ENCODE measurements around the gene SMARCC1. TPM values are rescaled to one million over a fixed set of nuclear protein-coding genes. Genes with fewer than 3 reads are reported as not detected.

SMARCC1 gene
- total and polyA plus RNA-seq, 4 experiments from 2014 or later, result 29.5 to 101 (median 72.7) TPM

GRCh38 chr3:47681016-47681415 is 100.7 kb downstream of the SMARCC1 start:
- ChIA-PET CTCF (ENCODE audit: partially characterized antibody) (no interaction called here), POLR2A (ENCODE audit: partially characterized antibody) (no interaction called here)
- Histone ChIP-seq H3K4me3 (ENCODE audit: low read length in 2 of 2) (no peak overlapping the region), H3K4me1 (ENCODE audit: insufficient read depth, low read length) (no peaks in the 10 kb centered on the region), H3K9me3 (ENCODE audit: control insufficient read depth in 1 of 2, low read length in 2 of 2) (no peaks in the 10 kb centered on the region), H3K36me3 (ENCODE audit: insufficient read depth, low read length) (peaks cover 51% of the 10 kb centered on the region), H3K27me3 (ENCODE audit: insufficient read depth, low read length) (no peaks in the 10 kb centered on the region), H3K27ac (ENCODE audit: low read depth, low read length) (no peak overlapping the region)
- H3K4me1 Mint-ChIP-seq, result no peaks in the 10 kb centered on the region
- H3K27ac Mint-ChIP-seq, result no peak overlapping the region
- intact Hi-C loops (cut with micrococcal nuclease), result no loop called here
- no peak overlapping the region for H3K4me3 Mint-ChIP-seq
- peaks cover 36 to 53% of the 10 kb centered on the region in 2 donors for H3K36me3 Mint-ChIP-seq
- H3K27me3 Mint-ChIP-seq, result no peaks in the 10 kb centered on the region
- no peak for DNase-seq
- no peaks in the 10 kb centered on the region for H3K9me3 Mint-ChIP-seq

GRCh38 chr3:47678446-47679338 is 103.0 kb downstream of the SMARCC1 start:
- Histone ChIP-seq H3K4me3 (ENCODE audit: low read length in 2 of 2) (no peak overlapping the region), H3K27me3 (ENCODE audit: insufficient read depth, low read length) (no peaks in the 10 kb centered on the region), H3K4me1 (ENCODE audit: insufficient read depth, low read length) (no peaks in the 10 kb centered on the region), H3K27ac (ENCODE audit: low read depth, low read length) (no peak overlapping the region), H3K9me3 (ENCODE audit: control insufficient read depth in 1 of 2, low read length in 2 of 2) (no peaks in the 10 kb centered on the region), H3K36me3 (ENCODE audit: insufficient read depth, low read length) (peaks cover 64% of the 10 kb centered on the region)
- Mint-ChIP-seq H3K27me3 (no peaks in the 10 kb centered on the region), H3K36me3 (peaks cover 48 to 59% of the 10 kb centered on the region in 2 donors), H3K9me3 (no peaks in the 10 kb centered on the region), H3K4me3 (no peak overlapping the region), H3K27ac (peak overlapping the region in 2 of 7 donors; percentile 6 to 20), H3K4me1 (peaks cover 0 to 1% (median 0%) of the 10 kb centered on the region in 4 donors)
- no peak for DNase-seq
- POLR2A ChIA-PET (ENCODE audit: partially characterized antibody), result no interaction called here
- intact Hi-C loops (cut with micrococcal nuclease), result no loop called here
- CTCF ChIA-PET (ENCODE audit: partially characterized antibody), result interaction anchor here (0.7 kb wide), 1 partner anchor 15 kb away, joined by 3 read pairs; no protein-coding TSS in a partner anchor

GRCh38 chr3:47669026-47669749 is 112.5 kb downstream of the SMARCC1 start:
- Mint-ChIP-seq H3K9me3 (no peaks in the 10 kb centered on the region), H3K27ac (peak overlapping the region in 1 of 7 donors; percentile 18), H3K36me3 (peaks cover 32 to 63% of the 10 kb centered on the region in 2 donors), H3K4me1 (peaks cover 0 to 3% (median 0%) of the 10 kb centered on the region in 4 donors), H3K27me3 (no peaks in the 10 kb centered on the region), H3K4me3 (no peak overlapping the region)
- Histone ChIP-seq H3K4me1 (ENCODE audit: insufficient read depth, low read length) (no peaks in the 10 kb centered on the region), H3K27ac (ENCODE audit: low read depth, low read length) (no peak overlapping the region), H3K27me3 (ENCODE audit: insufficient read depth, low read length) (no peaks in the 10 kb centered on the region), H3K4me3 (ENCODE audit: low read length in 2 of 2) (no peak overlapping the region), H3K9me3 (ENCODE audit: control insufficient read depth in 1 of 2, low read length in 2 of 2) (no peaks in the 10 kb centered on the region), H3K36me3 (ENCODE audit: insufficient read depth, low read length) (peaks cover 18% of the 10 kb centered on the region)
- intact Hi-C loops (cut with micrococcal nuclease), result no loop called here
- ChIA-PET CTCF (ENCODE audit: partially characterized antibody) (no interaction called here), POLR2A (ENCODE audit: partially characterized antibody) (no interaction called here)
- DNase-seq, result no peak

- Histone ChIP-seq H3K4me1 (ENCODE audit: insufficient read depth, low read length) (no peaks in the 10 kb centered on the region), H3K4me3 (ENCODE audit: low read length in 2 of 2) (no peak overlapping the region), H3K27ac (ENCODE audit: low read depth, low read length) (no peak overlapping the region), H3K9me3 (ENCODE audit: control insufficient read depth in 1 of 2, low read length in 2 of 2) (no peaks in the 10 kb centered on the region), H3K27me3 (ENCODE audit: insufficient read depth, low read length) (no peaks in the 10 kb centered on the region), H3K36me3 (ENCODE audit: insufficient read depth, low read length) (peaks cover 10% of the 10 kb centered on the region)
- Mint-ChIP-seq H3K27ac (peak overlapping the region in 1 of 7 donors; percentile 38), H3K27me3 (no peaks in the 10 kb centered on the region), H3K9me3 (no peaks in the 10 kb centered on the region), H3K4me1 (peaks cover 0 to 2% (median 0%) of the 10 kb centered on the region in 4 donors), H3K4me3 (no peak overlapping the region), H3K36me3 (peaks cover 25 to 53% of the 10 kb centered on the region in 2 donors)
- CTCF ChIA-PET (ENCODE audit: partially characterized antibody), result interaction anchor here (0.8 kb wide), 1 partner anchor 15 kb away, joined by 3 read pairs; no protein-coding TSS in a partner anchor
- DNase-seq, result no peak
- POLR2A ChIA-PET (ENCODE audit: partially characterized antibody), result no interaction called here
- intact Hi-C loops (cut with micrococcal nuclease), result no loop called here
These were observed 115.6 kb downstream of the SMARCC1 start for GRCh38 chr3:47666118-47666517.

GRCh38 chr3:47664519-47664918 is 117.2 kb downstream of the SMARCC1 start:
- Mint-ChIP-seq H3K27me3 (no peaks in the 10 kb centered on the region), H3K27ac (no peak overlapping the region), H3K9me3 (no peaks in the 10 kb centered on the region), H3K4me1 (peaks cover 0 to 2% (median 0%) of the 10 kb centered on the region in 4 donors), H3K4me3 (no peak overlapping the region), H3K36me3 (peaks cover 34 to 56% of the 10 kb centered on the region in 2 donors)
- Histone ChIP-seq H3K36me3 (ENCODE audit: insufficient read depth, low read length) (peaks cover 7% of the 10 kb centered on the region), H3K27ac (ENCODE audit: low read depth, low read length) (no peak overlapping the region), H3K4me3 (ENCODE audit: low read length in 2 of 2) (no peak overlapping the region), H3K4me1 (ENCODE audit: insufficient read depth, low read length) (no peaks in the 10 kb centered on the region), H3K27me3 (ENCODE audit: insufficient read depth, low read length) (no peaks in the 10 kb centered on the region), H3K9me3 (ENCODE audit: control insufficient read depth in 1 of 2, low read length in 2 of 2) (no peaks in the 10 kb centered on the region)
- CTCF ChIA-PET (ENCODE audit: partially characterized antibody), result no interaction called here
- intact Hi-C loops (cut with micrococcal nuclease), result no loop called here
- POLR2A ChIA-PET (ENCODE audit: partially characterized antibody), result no interaction called here
- DNase-seq, result no peak

- no peak overlapping the region for H3K4me3 ChIP-seq (ENCODE audit: low read length in 2 of 2)
- peaks cover 37 to 55% of the 10 kb centered on the region in 2 donors for H3K36me3 Mint-ChIP-seq
- ChIA-PET CTCF (ENCODE audit: partially characterized antibody) (interaction anchor here (0.5 kb wide), 1 partner anchor 16 kb away, joined by 3 read pairs; no protein-coding TSS in a partner anchor), POLR2A (ENCODE audit: partially characterized antibody) (no interaction called here)
- intact Hi-C loops (cut with micrococcal nuclease), result no loop called here
- no peak overlapping the region for H3K27ac ChIP-seq (ENCODE audit: low read depth, low read length)
- no peak for DNase-seq
- no peaks in the 10 kb centered on the region for H3K9me3 Mint-ChIP-seq
- H3K4me1 Mint-ChIP-seq, result peaks cover 0 to 2% (median 1%) of the 10 kb centered on the region in 4 donors
- peak overlapping the region in 3 of 7 donors; percentile 12 to 84 (median 36) for H3K27ac Mint-ChIP-seq
- no peaks in the 10 kb centered on the region for H3K27me3 ChIP-seq (ENCODE audit: insufficient read depth, low read length)
- no peaks in the 10 kb centered on the region for H3K4me1 ChIP-seq (ENCODE audit: insufficient read depth, low read length)
- H3K9me3 ChIP-seq (ENCODE audit: control insufficient read depth in 1 of 2, low read length in 2 of 2), result no peaks in the 10 kb centered on the region
- peaks cover 9% of the 10 kb centered on the region for H3K36me3 ChIP-seq (ENCODE audit: insufficient read depth, low read length)
- H3K4me3 Mint-ChIP-seq, result no peak overlapping the region
- H3K27me3 Mint-ChIP-seq, result no peaks in the 10 kb centered on the region
These were observed 118.0 kb downstream of the SMARCC1 start for GRCh38 chr3:47663630-47664240.
